Smooth muscle cell (in vitro differentiated cells): Measurements from ENCODE around the gene CPE. TPM values are rescaled to one million over a fixed set of nuclear protein-coding genes. Genes with fewer than 3 reads are reported as not detected.

Experiments used
- DNase-seq: peaks from one replicate; lab custom pipeline; 2025; ENCODE audit not compliant: unreplicated experiment; lab: John Stamatoyannopoulos, UW
- H2AFZ ChIP-seq: fragments of 200-600 bp; sonication (generic); 2 replicates; pipeline ENCODE4 v1.6.0; 2016; ENCODE audit warnings: antibody characterized with exemption, low read depth, mild to moderate bottlenecking
- H3F3A ChIP-seq: fragments of 200-600 bp; sonication (generic); 2 replicates; pipeline ENCODE4 v1.6.0; 2017; ENCODE audit warnings: antibody characterized with exemption, low read depth
- H3K27ac ChIP-seq: fragments of 200-600 bp; sonication (generic); 2 replicates; pipeline ENCODE4 v1.5.1; 2016; ENCODE audit warnings: low read depth, mild to moderate bottlenecking
- H3K27me3 ChIP-seq: fragments of 200-600 bp; sonication (generic); 2 replicates; pipeline ENCODE4 v1.6.1; 2016; ENCODE audit warnings: low read depth, mild to moderate bottlenecking
- H3K36me3 ChIP-seq: fragments of 200-600 bp; sonication (generic); 2 replicates; pipeline ENCODE4 v1.5.1; 2016; ENCODE audit warnings: low read depth
- H3K4me1 ChIP-seq: fragments of 200-600 bp; sonication (generic); 2 replicates; pipeline ENCODE4 v1.5.1; 2016; ENCODE audit warnings: low read depth
- H3K4me2 ChIP-seq: fragments of 200-600 bp; sonication (generic); 2 replicates; pipeline ENCODE4 v1.6.0; 2016; ENCODE audit warnings: mild to moderate bottlenecking
- H3K4me3 ChIP-seq: fragments of 200-600 bp; sonication (generic); 2 replicates; pipeline ENCODE4 v1.5.1; 2016; ENCODE audit warnings: mild to moderate bottlenecking
- H3K79me2 ChIP-seq: fragments of 200-600 bp; sonication (generic); 2 replicates; pipeline ENCODE4 v1.6.0; 2016; ENCODE audit warnings: low read depth, mild to moderate bottlenecking
- H3K9ac ChIP-seq: fragments of 200-600 bp; sonication (generic); 2 replicates; pipeline ENCODE4 v1.6.0; 2016; ENCODE audit warnings: low read depth
- H3K9me3 ChIP-seq: fragments of 200-600 bp; sonication (generic); replicated peaks from 2 replicates; pipeline ENCODE4 v1.5.1; 2016; ENCODE audit warnings: low read depth
- H4K20me1 ChIP-seq: fragments of 200-600 bp; sonication (generic); 2 replicates; pipeline ENCODE4 v1.6.0; 2016; ENCODE audit warnings: low read depth
- CTCF ChIP-seq: fragments of 200-600 bp; sonication (generic); IDR thresholded peaks from 2 replicates; pipeline ENCODE4 v1.5.1; 2017; ENCODE audit warnings: borderline replicate concordance, mild to moderate bottlenecking, antibody characterized with exemption; ENCODE audit not compliant: insufficient read depth, poor library complexity, severe bottlenecking
- WGBS: methylation state at CpG from one replicate; pipeline ENCODE4 v1.1.7; 2016; ENCODE audit warnings: low lambda C conversion rate; 5-methylcytosine and 5-hydroxymethylcytosine counted together
- polyA plus RNA-seq: library from polyadenylated mRNA; unstranded; fragments of >200 nt; fragmentation: Nextera tagmentation; extraction: Ambion mirVana; gene quantifications from 2 replicates; pipeline ENCODE4 v1.2.1, GENCODE V29; 2016
- total RNA-seq: library from RNA; depleted of rRNA; stranded (reverse); fragments of >200 nt; gene quantifications from 2 replicates; pipeline ENCODE4 v1.2.3, GENCODE V29; 2014

CPE gene
- total and polyA plus RNA-seq, 2 experiments from 2014 or later, result 45.9 to 47.6 TPM

- Histone ChIP-seq H4K20me1 (no peaks in the 10 kb centered on the region), H3K9me3 (no peaks in the 10 kb centered on the region), H3K36me3 (no peaks in the 10 kb centered on the region), H3K4me1 (no peaks in the 10 kb centered on the region), H3K27me3 (no peaks in the 10 kb centered on the region), H3K4me2 (no peak overlapping the region), H3K9ac (no peak overlapping the region), H3F3A (no peaks in the 10 kb centered on the region), H3K4me3 (no peak overlapping the region), H2AFZ (no peak overlapping the region), H3K27ac (no peak overlapping the region), H3K79me2 (no peaks in the 10 kb centered on the region)
- DNase-seq, result no peak
- TF ChIP-seq CTCF, result no peak
- WGBS, result 86% methylated on average over 1 of the region's 1 CpG
Observed at GRCh38 chr4:165370530-165370929, 8.3 kb upstream of the CPE start.

- 77% methylated on average over 2 of the region's 2 CpGs for WGBS
- no peak overlapping the region for H3K9ac ChIP-seq
- no peak for DNase-seq
- no peak overlapping the region for H3K4me2 ChIP-seq
- no peak overlapping the region for H2AFZ ChIP-seq
- no peaks in the 10 kb centered on the region for H3K9me3 ChIP-seq
- no peaks in the 10 kb centered on the region for H3K36me3 ChIP-seq
- H3F3A ChIP-seq, result no peaks in the 10 kb centered on the region
- H3K27ac ChIP-seq, result no peak overlapping the region
- no peak overlapping the region for H3K4me3 ChIP-seq
- peaks cover 11% of the 10 kb centered on the region for H3K27me3 ChIP-seq
- H3K4me1 ChIP-seq, result peaks cover 14% of the 10 kb centered on the region
- H3K79me2 ChIP-seq, result no peaks in the 10 kb centered on the region
- H4K20me1 ChIP-seq, result no peaks in the 10 kb centered on the region
- TF ChIP-seq CTCF, result no peak
Observed at GRCh38 chr4:165375465-165375864, 3.3 kb upstream of the CPE start.

- TF ChIP-seq CTCF, result no peak
- peaks cover 36% of the 10 kb centered on the region for H3K4me1 ChIP-seq
- peaks cover 11% of the 10 kb centered on the region for H3K27me3 ChIP-seq
- peak overlapping the region; percentile 94 for H2AFZ ChIP-seq
- H3K9me3 ChIP-seq, result no peaks in the 10 kb centered on the region
- WGBS, result 68% methylated on average over 1 of the region's 1 CpG
- H3K36me3 ChIP-seq, result no peaks in the 10 kb centered on the region
- no peaks in the 10 kb centered on the region for H3F3A ChIP-seq
- no peaks in the 10 kb centered on the region for H4K20me1 ChIP-seq
- H3K4me2 ChIP-seq, result peak overlapping the region; percentile 90
- no peak for DNase-seq
- H3K27ac ChIP-seq, result no peak overlapping the region
- peak overlapping the region; percentile 79 for H3K4me3 ChIP-seq
- peak overlapping the region; percentile 36 for H3K9ac ChIP-seq
- H3K79me2 ChIP-seq, result no peaks in the 10 kb centered on the region
Observed at GRCh38 chr4:165378398-165378744, 437 bp upstream of the CPE start.

- H3K27me3 ChIP-seq, result peaks cover 11% of the 10 kb centered on the region
- TF ChIP-seq CTCF, result no peak
- H3K27ac ChIP-seq, result no peak overlapping the region
- no peaks in the 10 kb centered on the region for H3K36me3 ChIP-seq
- 20% methylated on average over 11 of the region's 11 CpGs for WGBS
- peak overlapping the region; percentile 94 for H2AFZ ChIP-seq
- H4K20me1 ChIP-seq, result no peaks in the 10 kb centered on the region
- no peaks in the 10 kb centered on the region for H3K9me3 ChIP-seq
- peak overlapping the region; percentile 90 for H3K4me2 ChIP-seq
- H3K79me2 ChIP-seq, result no peaks in the 10 kb centered on the region
- H3K4me1 ChIP-seq, result peaks cover 41% of the 10 kb centered on the region
- H3K9ac ChIP-seq, result no peak overlapping the region
- peak overlapping the region; percentile 79 for H3K4me3 ChIP-seq
- no peak for DNase-seq
- no peaks in the 10 kb centered on the region for H3F3A ChIP-seq
Observed at GRCh38 chr4:165379678-165380064, 863 bp downstream of the CPE start.
